Uterus (tissue), 4 donors: Measurements from ENCODE around the gene ANKRD45. TPM values are rescaled to one million over a fixed set of nuclear protein-coding genes. Genes with fewer than 3 reads are reported as not detected.
"Not testable (repeated sequence)": the region's sequence is repeated elsewhere in the genome, so short reads cannot be mapped to it uniquely, and the experiment has no call there.

Experiments used
- DNase-seq, 2 donors: peaks; one replicate each; pipeline ENCODE4 v3.0.0-alpha.2; 2019 to 2020
- H3K27ac ChIP-seq, 2 donors: fragments of 200-600 bp; sonication (generic); 1 replicate in 1 of 2; 2 replicates in 1 of 2; pipeline ENCODE4 v1.5.1; 2016 to 2018
- H3K27me3 ChIP-seq, 2 donors: fragments of 200-600 bp; sonication (generic); one replicate each; pipeline ENCODE4 v1.5.1; 2018 to 2019; ENCODE audit warnings: control low read depth in 1 of 2
- H3K36me3 ChIP-seq, 2 donors: fragments of 200-600 bp; sonication (generic); one replicate each; pipeline ENCODE4 v1.5.1; 2019; ENCODE audit warnings: control low read depth in 1 of 2
- H3K4me1 ChIP-seq, 2 donors: fragments of 200-600 bp; sonication (generic); one replicate each; pipeline ENCODE4 v1.5.1; 2018 to 2019; ENCODE audit warnings: control low read depth in 1 of 2
- H3K4me3 ChIP-seq, 2 donors: fragments of 200-600 bp; sonication (generic); 1 replicate in 1 of 2; 2 replicates in 1 of 2; pipeline ENCODE4 v1.5.1; 2018 to 2019; ENCODE audit warnings: mild to moderate bottlenecking in 1 of 2
- H3K9me3 ChIP-seq, 2 donors: fragments of 200-600 bp; sonication (generic); one replicate each; pipeline ENCODE4 v1.5.1; 2019; ENCODE audit warnings: control low read depth in 1 of 2
- POLR2A ChIP-seq, 2 donors: fragments of 450-650 bp; IDR thresholded peaks; one replicate each; pipeline ENCODE4 v1.6.1; 2016; ENCODE audit warnings: antibody characterized with exemption in 2 of 2, mild to moderate bottlenecking in 1 of 2, moderate library complexity in 1 of 2
- intact Hi-C: fragments of 100-400 bp; cut with DNase I; formaldehyde crosslinking; loops from one replicate; pipeline ENCODE4 v1.15.1; 2023; ENCODE audit warnings: low total_unique reads
- total RNA-seq, 4 donors: library from RNA; depleted of rRNA in 3 of 4; stranded (reverse); fragments of >200 nt in 3 of 4; gene quantifications; one replicate each; pipeline versions ENCODE4 v1.1.0 to v1.2.4, GENCODE V29; 2014 to 2023
- TF ChIP-seq, protein P1 (sequence below), 4 experiments: fragments of 200-600 bp in 2 of 4; fragments of 450-650 bp in 2 of 4; sonication (generic) in 2 of 4; IDR thresholded peaks; one replicate each; pipeline ENCODE4 v1.5.1; 2016 to 2019; ENCODE audit warnings: antibody characterized with exemption in 4 of 4, mild to moderate bottlenecking in 2 of 4, moderate library complexity in 1 of 4
- donor health status: DM: yes; HTN: yes; CAD: no.

Gene ANKRD45
- total RNA-seq, 4 donors from 2014 or later = 0.51 to 10.2 (median 2.8) TPM; not detected in 1

DNA sequence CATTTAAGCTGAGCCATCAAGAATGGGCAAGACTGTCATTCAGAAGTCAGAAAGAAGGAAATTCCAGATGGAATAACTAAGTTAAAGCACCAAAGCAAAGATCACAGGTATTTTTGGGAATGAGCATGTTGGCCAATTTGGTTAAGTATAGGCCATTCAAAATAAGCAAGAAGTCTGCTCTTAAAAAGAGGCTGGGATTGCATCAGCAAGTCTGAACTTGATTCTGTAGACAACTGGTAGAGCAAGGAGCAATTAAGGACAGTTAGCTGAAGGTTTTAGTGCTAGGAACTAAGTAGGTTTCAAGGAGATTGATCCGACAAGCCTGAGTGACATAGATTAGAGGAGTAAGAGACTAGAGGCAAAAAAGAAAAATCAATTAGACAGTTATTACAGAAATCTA lies 8.4 kb downstream of the ANKRD45 start:
- Histone ChIP-seq H3K27me3 (no peaks in the 10 kb centered on the region), H3K27ac (no peak overlapping the region), H3K4me3 (no peak overlapping the region), H3K9me3 (no peaks in the 10 kb centered on the region), H3K4me1 (no peaks in the 10 kb centered on the region), H3K36me3 (no peaks in the 10 kb centered on the region)
- intact Hi-C loops = no loop called here
- TF ChIP-seq, protein P1, sequence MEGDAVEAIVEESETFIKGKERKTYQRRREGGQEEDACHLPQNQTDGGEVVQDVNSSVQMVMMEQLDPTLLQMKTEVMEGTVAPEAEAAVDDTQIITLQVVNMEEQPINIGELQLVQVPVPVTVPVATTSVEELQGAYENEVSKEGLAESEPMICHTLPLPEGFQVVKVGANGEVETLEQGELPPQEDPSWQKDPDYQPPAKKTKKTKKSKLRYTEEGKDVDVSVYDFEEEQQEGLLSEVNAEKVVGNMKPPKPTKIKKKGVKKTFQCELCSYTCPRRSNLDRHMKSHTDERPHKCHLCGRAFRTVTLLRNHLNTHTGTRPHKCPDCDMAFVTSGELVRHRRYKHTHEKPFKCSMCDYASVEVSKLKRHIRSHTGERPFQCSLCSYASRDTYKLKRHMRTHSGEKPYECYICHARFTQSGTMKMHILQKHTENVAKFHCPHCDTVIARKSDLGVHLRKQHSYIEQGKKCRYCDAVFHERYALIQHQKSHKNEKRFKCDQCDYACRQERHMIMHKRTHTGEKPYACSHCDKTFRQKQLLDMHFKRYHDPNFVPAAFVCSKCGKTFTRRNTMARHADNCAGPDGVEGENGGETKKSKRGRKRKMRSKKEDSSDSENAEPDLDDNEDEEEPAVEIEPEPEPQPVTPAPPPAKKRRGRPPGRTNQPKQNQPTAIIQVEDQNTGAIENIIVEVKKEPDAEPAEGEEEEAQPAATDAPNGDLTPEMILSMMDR (IDR thresholded peaks at IDR 0.05) = no peak
- TF ChIP-seq POLR2A (IDR thresholded peaks at IDR 0.05) = no peak
- no peak for DNase-seq

GRCh38 chr1:173660306-173660705 lies 9.3 kb downstream of the ANKRD45 start:
- Histone ChIP-seq H3K4me1 (no peaks in the 10 kb centered on the region), H3K4me3 (no peak overlapping the region), H3K27me3 (no peaks in the 10 kb centered on the region), H3K9me3 (no peaks in the 10 kb centered on the region), H3K36me3 (no peaks in the 10 kb centered on the region), H3K27ac (no peak overlapping the region)
- no peak for DNase-seq
- intact Hi-C loops = no loop called here
- no peak for TF ChIP-seq POLR2A (IDR thresholded peaks at IDR 0.05)
- TF ChIP-seq, protein P1 (IDR thresholded peaks at IDR 0.05) = no peak

GRCh38 chr1:173648880-173649605 lies 20.6 kb downstream of the ANKRD45 start:
- no peaks in the 10 kb centered on the region for H3K27me3 ChIP-seq
- DNase-seq = no peak
- no peaks in the 10 kb centered on the region for H3K36me3 ChIP-seq
- no peak overlapping the region for H3K4me3 ChIP-seq
- no peaks in the 10 kb centered on the region for H3K9me3 ChIP-seq
- H3K4me1 ChIP-seq = no peaks in the 10 kb centered on the region
- TF ChIP-seq, protein P1 (IDR thresholded peaks at IDR 0.05) = no peak
- no peak for TF ChIP-seq POLR2A (IDR thresholded peaks at IDR 0.05)
- no peak overlapping the region for H3K27ac ChIP-seq
- intact Hi-C loops = no loop called here

GRCh38 chr1:173646656-173647055 lies 23.0 kb downstream of the ANKRD45 start:
- TF ChIP-seq, protein P1 (IDR thresholded peaks at IDR 0.05) = no peak
- no peak for TF ChIP-seq POLR2A (IDR thresholded peaks at IDR 0.05)
- intact Hi-C loops = no loop called here
- Histone ChIP-seq H3K36me3 (no peaks in the 10 kb centered on the region), H3K4me1 (no peaks in the 10 kb centered on the region), H3K4me3 (no peak overlapping the region), H3K9me3 (no peaks in the 10 kb centered on the region), H3K27me3 (no peaks in the 10 kb centered on the region), H3K27ac (no peak overlapping the region)
- DNase-seq = no peak

DNA sequence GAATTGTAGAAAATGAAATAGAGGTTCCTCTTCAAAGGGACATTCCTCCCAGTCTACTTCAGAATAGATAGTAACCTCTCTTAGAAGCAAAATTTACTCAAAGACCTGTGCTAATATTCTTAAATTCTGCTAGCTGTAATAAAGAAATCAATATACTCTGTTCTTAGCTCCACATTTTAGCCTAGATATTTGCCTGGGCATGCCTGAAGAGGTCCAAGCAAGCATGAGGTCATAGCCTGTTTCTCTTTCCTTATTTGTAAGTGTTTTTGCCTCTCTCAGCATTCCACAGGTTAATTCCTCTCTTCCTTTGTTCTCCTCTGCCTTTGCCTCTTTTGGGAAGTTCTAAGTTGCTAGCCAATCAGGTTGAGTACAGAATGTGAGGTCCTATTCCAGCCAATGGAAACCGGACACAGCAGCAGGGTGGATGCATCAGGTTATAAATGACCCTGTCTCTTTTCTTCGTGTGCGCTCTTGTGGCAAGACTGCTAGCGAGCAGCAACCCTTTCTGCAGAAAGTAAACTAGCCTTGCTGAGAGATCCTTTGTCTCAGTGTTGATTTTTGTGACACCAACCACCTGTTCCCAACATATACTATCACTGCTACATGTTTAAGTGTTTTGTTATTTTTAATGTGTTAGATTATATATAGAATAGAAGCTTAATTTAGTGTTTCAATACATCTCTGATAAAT lies 27.1 kb downstream of the ANKRD45 start:
- H3K27ac ChIP-seq, intact Hi-C loops, H3K9me3 ChIP-seq, H3K4me3 ChIP-seq, H3K27me3 ChIP-seq, DNase-seq, H3K4me1 ChIP-seq, H3K36me3 ChIP-seq: not testable (repeated sequence)
